Kasumi-1 (cell line): ENCODE measurements around the gene MPPED2.

Source experiments
- DNase-seq, 2 experiments: peaks; one replicate each; lab custom pipeline; 2025; lab: John Stamatoyannopoulos, UW

The MPPED2 gene

DNA sequence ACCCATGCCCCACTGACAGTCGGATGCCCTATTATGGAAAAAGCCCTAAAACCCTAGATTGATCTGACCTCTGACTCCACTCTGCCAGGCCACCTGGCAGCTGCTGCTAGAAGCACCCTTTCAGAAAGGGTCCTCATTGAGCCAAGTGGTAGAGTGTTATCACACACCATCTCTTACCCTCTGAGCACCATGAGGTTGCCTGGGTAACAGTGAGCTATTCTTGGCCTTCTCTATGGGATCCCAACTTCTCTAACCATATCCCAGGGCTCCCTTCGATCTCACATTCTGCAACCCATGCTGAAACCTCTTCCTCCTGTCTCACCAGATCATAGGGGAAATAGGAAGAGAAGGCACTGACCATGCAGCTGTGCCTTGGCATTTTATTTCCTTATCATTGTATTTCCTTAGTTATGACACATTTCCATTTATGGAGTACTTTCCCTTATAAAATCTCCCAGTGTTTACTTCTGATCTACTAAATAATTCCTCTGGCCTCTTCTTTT is 52.7 kb downstream of the MPPED2 start:
- DNase-seq: no peak

DNA sequence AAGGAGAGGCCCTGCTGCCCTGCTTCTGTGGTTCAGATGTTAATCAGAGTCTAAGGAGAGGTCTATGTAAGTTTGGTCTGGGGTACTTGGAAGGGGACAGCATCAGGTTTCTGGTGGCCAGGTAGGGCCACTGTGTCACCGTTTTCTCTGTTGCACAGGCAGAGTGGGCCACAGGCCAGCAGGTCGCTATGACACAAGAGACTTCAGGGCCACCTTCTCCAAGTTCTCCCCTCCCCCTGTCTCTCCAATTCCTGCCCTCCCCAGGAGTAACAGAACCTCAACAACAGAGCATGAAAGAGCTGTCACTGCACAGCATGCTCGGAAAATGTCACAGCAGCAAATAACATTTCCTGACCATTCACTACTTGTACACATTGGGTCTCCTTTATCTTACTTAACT is 58.6 kb downstream of the MPPED2 start:
- no peak for DNase-seq

DNA sequence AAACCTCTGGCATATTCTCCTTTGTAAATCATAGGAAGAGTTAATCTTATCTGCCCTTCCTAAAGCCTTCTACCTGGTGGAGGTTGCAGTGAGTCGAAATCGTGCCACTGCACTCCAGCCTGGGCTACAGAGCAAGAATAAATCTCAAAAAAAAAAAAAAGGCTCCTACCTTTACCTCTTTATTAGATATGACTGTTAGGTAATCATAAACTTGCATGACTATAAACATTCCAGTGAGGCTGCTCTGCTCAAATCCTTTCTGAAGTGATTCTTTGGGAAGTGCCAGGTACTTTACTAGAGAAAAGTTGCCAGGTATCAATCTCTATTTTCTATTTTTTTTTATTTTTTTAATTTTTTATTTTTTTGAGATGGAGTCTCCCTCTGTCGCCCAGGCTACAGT is 59.6 kb downstream of the MPPED2 start:
- no peak for DNase-seq

DNA sequence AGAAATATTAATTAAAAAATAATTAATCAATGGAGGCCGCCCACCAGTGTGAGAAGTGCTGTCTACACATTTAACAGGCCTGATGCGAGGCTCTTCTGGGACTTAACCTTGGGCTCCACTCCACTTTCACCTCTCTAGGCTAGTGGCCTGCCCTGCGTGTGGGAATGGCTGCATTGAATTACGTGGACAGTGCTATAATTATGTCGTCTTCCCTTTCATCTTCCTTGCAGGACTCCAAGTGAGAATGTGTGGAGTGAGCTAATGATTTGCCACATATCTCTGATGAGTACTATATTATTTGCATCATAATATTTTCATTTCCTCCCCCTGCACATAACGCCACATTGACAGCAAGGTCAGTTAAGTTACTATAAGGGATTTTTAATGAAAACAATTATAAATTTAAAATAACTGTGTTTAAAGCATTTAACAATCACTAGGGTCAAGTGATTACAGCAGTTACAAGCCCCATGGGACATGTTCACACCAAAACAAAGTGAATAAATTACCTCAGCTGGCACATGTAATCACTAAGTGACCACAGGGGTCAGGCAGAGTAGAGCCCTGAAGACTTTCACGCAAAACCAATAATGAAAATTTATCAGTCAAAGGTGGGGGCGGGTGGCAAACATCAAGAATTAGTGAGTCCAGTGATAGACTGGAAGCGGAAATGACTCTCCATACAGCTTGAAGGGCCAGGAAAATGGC is 63.5 kb downstream of the MPPED2 start:
- DNase-seq: no peak

DNA sequence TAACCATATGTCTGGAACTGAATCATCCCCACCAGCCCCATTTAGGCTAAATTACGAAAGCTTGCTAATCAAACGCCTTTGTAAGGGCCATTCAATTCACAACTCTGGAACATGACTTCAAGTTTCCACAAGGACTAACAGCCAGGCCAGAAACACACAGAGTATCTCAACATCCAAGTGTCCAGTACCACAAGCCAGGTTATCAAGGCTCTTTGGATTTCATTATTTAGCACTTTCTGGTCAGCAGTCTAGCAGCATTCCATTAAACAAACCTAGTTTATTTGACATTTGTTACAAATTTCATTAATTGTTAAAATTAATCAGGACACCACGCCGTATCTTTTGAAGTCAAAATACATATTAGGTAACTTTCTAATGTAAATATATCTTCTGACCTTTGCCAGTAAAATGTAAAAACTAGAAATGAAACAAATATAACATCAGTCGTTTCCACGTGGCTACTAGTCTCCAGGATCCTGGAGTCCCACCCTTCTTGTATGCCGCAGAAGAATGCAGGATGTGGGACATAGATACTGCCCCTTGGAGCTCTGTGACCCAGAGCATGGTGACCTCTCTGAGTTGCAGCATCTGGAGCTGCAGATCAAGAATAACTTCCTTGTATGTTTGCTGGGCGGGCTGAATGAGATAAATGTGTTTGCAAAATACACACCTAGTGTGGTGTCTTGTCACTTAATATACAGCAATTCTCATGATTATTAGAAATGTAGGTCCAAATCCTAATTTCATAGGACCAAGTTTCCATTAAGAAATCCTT is 64.7 kb downstream of the MPPED2 start:
- DNase-seq: no peak

DNA sequence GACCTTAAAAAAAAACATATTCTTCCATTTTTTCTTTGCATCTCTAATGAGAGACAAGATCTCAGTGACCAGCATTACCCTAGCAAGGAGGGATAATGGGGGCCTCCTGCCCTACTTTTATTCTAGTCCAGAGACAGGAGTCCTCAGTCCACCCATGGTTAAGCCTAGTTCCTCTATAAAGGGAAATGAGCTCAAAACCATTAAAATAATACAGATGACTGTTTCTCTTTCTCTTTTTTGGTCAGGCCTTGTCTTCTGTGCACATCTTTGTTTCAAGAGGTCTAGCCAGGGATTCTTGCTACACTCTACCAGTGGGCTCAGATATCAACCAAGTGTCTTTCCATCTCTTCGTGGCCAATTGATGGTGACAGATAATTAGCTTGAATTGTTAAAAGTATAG is 73.1 kb downstream of the MPPED2 start:
- no peak for DNase-seq

DNA sequence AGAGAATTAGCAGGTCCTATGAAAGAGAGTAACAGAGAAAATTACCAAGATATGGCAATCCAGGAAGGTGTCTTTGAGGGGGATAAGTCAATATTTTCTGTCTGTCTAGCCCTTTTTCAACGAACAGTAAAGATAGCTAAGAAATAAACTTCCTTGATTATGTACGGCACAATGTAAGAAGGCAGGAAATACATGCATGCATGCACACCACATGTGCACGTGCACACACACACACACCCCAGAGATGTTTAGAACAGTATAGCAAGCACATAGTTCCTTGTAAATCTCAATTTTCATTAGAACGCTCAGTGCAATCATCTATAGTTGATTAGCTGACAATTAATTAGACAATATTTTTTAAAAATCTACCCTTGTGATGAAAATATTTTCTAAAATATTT is 74.7 kb downstream of the MPPED2 start:
- DNase-seq: no peak

DNA sequence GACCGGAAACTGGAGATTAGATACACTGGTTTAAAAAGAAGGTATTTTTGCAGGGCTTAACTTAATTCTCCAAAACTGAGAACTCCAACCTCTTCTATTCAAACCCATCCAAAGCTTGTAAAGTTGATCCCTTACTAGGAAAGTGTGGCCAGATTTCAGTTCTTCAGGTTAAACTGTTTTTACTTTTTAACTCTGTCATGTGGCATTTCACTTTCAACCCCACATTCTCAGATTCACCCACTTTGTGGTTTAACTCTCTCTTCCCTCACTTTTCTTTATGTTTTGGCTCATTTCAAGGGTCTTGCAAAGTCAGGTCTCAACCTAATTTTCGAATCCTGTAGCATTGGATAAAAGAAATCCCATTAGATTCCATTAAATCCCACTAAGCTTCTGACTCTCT is 75.4 kb downstream of the MPPED2 start:
- no peak for DNase-seq

DNA sequence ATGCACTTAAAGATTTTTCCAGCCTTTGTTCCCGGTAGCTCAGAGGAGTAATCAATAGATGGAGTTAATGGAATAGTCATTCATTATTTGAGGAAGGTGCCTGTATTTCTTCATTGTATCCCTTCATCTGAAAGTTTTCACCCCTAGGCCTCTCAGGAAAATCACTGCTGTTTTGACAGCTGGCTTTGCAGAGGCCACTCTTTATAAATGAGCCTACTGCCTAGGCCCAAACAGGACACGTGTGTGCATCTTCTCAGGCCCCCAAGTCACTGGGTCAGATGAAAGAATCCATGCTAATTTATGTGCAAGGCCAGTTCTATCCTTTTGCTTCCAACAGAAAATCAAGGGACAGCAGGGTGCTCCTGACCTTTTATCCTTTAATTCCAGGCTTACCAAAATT is 76.8 kb downstream of the MPPED2 start:
- no peak for DNase-seq

DNA sequence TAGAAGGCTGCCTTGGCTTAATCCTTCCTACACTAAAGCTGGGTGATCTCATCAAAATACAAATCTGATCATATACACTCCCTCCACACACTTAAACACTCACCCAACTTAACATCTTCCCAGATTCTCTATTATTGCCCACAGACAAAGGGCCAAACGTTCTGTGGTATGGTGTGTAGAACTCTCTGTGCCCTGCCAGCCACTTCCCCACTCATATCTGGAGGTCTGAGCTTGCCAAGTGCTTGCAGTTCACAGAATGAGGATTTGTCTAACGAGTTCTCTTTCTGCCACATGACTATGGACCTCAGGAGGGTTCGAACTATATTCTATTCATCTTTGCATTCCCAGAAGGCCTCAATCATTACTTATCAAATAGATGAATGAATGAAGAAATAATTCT is 77.6 kb downstream of the MPPED2 start:
- DNase-seq: no peak

DNA sequence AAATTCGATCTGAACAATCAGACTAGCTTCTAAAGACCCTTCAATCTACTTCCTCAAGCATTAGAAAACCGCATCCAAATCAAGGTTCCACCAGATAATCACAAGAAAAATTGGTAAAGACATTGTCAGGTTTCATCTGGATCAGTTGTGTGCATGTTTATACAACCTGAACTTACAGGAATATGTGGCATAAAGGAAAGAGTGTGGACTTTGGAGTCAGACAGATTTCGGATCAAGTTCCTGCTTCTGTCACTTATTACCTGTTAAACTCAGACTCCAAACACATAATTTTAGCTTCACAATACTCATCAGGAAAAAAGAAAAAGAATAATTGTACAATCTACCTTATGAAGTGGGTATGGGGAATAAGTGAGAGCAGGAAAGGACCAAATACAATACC is 80.5 kb downstream of the MPPED2 start:
- no peak for DNase-seq

DNA sequence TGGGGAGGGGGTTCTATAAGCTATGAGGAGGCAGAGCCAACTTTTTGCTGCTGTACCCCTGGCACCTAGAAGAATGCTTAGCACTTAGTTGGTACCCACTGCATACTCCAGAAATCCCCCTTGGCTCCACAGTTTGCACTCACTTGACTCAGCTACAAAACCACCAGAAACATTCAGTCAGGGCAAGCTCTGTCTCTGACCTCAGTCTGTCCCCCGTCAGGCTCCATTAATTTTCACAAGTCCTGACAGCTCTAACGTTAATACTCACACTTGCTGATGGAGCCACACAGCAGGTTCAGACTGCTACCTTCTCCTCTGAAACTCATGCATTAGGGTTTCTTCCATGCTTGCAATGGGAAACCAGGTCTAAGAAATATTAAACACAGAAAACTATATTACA is 81.7 kb downstream of the MPPED2 start:
- DNase-seq: no peak

DNA sequence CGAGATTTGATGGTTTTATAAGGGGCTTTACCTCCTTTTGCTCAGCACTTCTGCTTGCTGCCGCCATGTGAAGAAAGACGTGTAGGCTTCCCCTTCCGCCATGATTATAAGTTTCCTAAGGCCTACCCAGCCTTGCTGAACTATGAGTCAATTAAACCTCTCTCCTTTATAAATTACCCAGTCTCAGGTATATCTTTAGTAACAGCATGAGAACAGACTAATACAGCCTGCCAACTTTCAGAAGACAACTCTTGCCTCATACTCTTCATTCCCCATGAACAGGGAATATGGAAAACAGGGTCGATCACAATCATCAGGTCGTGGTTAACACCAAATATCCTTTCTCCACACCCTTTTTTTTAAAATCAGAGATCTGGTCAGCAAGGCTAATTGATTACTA is 83.0 kb downstream of the MPPED2 start:
- no peak for DNase-seq

DNA sequence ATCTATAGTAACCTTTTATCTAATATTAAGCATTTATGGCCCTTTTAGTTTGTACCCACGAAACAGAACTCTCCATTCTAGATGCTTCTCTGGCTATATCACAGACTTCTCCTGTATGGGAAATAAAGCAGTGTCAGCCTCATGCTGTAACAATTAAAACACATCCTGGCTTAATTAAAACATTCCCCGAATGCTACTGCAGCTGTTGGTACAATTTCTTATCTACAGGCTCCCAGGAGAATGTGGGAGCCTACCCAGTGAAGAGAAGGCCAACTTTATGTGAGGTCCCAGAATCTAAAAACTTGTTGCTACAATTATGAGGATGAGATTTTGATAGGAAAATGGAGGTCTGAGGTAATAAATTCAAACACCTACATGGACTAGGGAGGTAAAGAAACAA is 83.8 kb downstream of the MPPED2 start:
- DNase-seq: no peak

DNA sequence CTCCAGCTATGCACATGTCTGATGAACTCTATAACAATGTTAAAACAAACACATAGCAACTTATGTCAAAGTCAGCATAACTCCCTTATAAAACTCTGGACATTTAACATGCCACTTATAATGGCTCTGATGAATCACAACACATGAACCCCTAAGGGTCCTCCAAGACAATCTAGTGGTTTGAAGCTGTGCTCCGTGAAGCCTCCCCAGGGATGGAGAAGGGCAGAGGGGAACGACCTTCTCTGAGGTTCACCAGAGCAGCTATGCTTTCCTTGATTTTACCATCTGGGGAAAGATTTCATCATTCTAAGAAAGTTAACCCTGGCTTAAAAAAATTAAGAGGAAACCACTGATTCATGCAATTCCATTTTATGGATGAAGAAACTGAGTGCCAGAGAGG is 84.4 kb downstream of the MPPED2 start:
- no peak for DNase-seq

DNA sequence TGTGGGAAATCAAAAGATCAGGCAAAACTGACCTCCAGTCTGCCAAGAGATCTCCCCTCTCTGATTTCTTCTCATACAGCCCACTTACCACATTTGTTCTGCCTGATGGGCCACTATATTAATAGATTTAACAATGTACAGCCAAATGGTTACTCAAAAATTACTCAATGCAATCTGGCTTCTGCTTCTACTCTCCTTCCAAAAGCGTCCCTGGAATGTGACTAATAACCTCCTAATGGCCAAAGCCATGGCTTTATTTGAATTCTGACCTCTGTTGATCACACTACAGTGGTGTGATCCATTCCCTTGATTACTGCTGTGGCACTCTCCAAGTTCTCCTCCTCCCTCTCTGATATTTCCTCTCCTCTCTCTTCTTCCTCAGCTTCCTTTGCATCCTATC is 86.2 kb downstream of the MPPED2 start:
- DNase-seq: no peak

DNA sequence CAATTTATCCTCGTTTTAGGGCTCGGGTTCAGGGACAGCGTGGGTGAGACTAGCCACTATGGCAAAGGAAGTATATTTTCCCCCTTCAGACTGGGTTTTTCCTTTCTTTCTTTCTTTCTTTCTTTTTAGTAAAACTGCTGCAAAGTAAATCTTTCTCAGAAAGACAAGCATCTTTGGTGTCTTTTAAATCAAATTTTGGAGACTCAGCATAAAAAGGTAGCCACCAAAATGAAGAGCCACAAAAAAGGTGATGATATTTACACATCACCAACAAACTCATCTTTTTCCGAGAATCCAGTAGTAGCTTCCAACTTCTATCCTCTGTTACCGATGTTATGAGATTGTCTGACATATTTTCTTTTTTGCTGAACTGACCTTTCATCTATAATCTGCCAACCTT is 88.6 kb downstream of the MPPED2 start:
- DNase-seq: no peak

DNA sequence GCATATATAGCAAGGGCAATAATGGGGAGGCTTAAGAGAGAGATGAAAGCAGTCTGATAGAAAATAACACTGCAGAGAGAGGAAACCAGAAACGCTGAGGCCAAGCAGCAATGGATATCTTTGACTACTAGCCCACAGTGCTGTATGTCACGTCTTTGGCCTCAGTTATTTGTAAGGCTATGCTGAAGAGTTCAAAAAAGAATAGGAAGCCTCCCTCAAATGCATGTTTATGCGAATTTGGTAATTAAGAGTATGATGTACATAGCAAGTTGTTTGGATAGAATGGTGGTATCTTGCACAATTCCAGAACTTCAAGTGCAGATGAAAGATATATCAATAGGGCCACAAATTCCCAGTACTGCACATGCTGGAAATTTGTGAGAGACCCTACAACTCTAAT is 89.2 kb downstream of the MPPED2 start:
- no peak for DNase-seq

DNA sequence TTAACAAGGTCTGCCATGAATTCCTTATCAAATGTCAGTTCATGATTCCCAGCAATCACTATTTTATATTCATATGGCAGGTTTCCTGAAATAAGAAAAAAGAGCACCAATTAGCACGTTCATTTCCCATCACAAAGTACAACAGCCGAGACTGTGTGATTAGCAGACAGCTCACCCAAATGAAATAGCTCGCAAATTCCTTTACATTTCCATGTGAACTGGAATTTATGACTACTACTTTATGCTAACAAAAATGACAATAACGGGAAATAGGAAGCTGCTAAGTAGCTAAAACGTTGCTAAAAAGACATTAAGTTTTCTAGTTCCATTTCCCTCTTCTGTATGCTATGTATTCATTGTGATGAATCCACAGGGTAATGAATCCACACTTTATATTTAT is 90.7 kb downstream of the MPPED2 start:
- DNase-seq: no peak

DNA sequence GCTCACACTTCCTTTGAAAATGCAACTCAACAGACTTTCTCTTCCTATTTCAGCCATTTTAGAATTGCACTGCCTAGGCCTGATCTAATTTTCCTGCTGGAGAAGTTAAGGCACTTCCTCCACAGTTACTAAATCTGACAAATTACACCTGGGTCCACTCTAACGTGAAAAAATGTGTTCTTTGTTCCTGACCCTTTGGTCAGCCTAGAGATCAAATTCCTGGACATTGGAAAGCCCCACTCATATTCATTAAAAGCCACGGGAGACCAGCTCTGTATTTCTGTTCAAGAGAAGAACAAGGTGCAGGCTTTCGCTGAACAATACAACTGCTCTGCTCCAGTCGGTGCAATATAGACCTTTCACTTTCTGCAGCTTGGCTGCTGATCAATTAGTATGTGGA is 96.6 kb downstream of the MPPED2 start:
- DNase-seq: no peak

DNA sequence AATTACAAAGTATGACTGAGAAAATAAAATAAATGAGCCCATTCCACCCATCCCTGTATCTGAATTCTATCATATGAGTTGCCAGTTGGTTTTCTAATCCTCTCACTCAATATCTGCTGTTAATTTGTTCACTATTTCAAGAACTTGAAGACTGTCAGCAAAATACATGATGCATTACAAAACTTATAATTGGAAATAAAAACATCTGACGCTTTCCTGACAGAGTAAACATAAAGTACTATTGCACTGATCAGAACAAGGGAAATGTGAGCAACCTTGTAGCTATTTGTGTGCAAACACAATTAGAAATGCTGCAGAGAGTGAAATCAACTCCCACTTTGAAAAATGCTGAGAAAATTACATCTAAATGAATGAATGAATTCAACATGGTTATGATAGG is 97.1 kb downstream of the MPPED2 start:
- DNase-seq: no peak

DNA sequence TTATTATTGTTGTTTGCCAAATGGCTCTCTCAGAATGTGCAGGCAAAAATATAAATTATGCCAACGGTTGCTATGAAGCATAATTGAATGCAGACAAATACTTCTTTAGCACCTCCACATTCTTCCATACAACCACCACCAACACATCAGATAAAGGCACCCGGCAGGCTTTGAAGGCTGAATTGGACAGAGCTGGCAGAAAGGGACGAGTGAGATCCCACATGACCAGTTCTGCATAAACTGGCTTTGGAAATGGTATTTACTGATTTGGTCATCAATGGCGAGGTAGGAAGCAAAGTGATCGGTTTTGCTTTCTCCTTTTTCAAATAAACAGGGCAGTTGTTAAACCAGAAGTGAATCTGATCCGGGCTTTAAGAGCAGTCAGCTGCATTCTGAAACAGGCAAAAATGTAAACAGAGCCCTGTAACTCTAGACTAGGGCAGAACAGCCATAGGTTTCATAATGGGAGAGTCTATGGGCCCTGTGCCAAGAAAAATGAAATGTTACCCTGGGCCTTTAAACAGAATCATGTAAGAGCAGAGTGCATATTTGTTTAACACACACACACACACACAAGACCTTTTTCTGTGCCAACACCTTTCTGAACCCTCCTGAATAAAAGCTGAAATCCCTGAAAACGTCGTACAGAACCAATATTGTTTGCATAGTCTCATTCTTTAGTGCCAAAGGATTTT is 97.7 kb downstream of the MPPED2 start:
- no peak for DNase-seq
